HEK293 (cell line): Measurements from ENCODE around the gene PHLDB2.

Source experiments
- CTCF ChIA-PET: fragments of 350-600 bp; formaldehyde crosslinking; extraction: SDS; loops from one replicate; lab custom pipeline; 2021; ENCODE audit warnings: antibody characterized with exemption; lab: Yijun Ruan, JAX
- POLR2A ChIA-PET: fragments of 300-600 bp; formaldehyde crosslinking; extraction: SDS; loops from one replicate; lab custom pipeline; 2020; ENCODE audit warnings: antibody characterized with exemption, inconsistent platforms; lab: Yijun Ruan, JAX
- H3K27ac ChIP-seq: fragments of 200-500 bp; sonication (Bioruptor generic); 2 replicates; pipeline ENCODE4 v1.5.1; 2014; ENCODE audit warnings: low read depth, low read length, control low read depth, inconsistent platforms; ENCODE audit errors: extremely low read depth
- H3K36me3 ChIP-seq, 2 experiments: fragments of 200-500 bp in 1 of 2; sonication (Bioruptor generic) in 1 of 2; 1 replicate in 1 of 2; 2 replicates in 1 of 2; pipeline ENCODE4 v1.5.1; 2014 to 2017; ENCODE audit warnings: inconsistent platforms in 2 of 2, low read length in 2 of 2; ENCODE audit not compliant: control insufficient read depth in 2 of 2, insufficient read depth in 1 of 2
- H3K4me1 ChIP-seq: fragments of 200-500 bp; sonication (Bioruptor generic); 2 replicates; pipeline ENCODE4 v1.5.1; 2014; ENCODE audit warnings: mild to moderate bottlenecking, low read length, inconsistent platforms; ENCODE audit not compliant: control insufficient read depth, insufficient read depth
- H3K4me3 ChIP-seq: 2 replicates; pipeline ENCODE4 v1.5.1; 2011; ENCODE audit warnings: low read depth, mild to moderate bottlenecking, control low read depth, low read length, moderate library complexity
- H3K9me3 ChIP-seq: fragments of 200-500 bp; sonication (Bioruptor generic); 2 replicates; pipeline ENCODE4 v1.5.1; 2014; ENCODE audit warnings: low read depth, low read length, inconsistent platforms; ENCODE audit not compliant: control insufficient read depth, insufficient read depth
- ATF2 ChIP-seq: fragments of 450-650 bp; formaldehyde crosslinking; IDR thresholded peaks from 2 replicates; pipeline ENCODE4 v1.5.1; 2016; ENCODE audit warnings: missing biosample characterization, missing genetic modification characterization, low read depth
- EGR2 ChIP-seq: fragments of 450-650 bp; formaldehyde crosslinking; IDR thresholded peaks from 2 replicates; pipeline ENCODE4 v1.5.1; 2016; ENCODE audit warnings: low read depth, missing biosample characterization, missing genetic modification characterization
- KLF17 ChIP-seq: fragments of 450-650 bp; formaldehyde crosslinking; IDR thresholded peaks from 2 replicates; pipeline ENCODE4 v1.5.1; 2016; ENCODE audit warnings: missing biosample characterization, missing genetic modification characterization
- MZF1 ChIP-seq: fragments of 450-650 bp; formaldehyde crosslinking; IDR thresholded peaks from 2 replicates; pipeline ENCODE4 v1.5.1; 2017; ENCODE audit warnings: missing biosample characterization, missing genetic modification characterization, borderline replicate concordance
- YY2 ChIP-seq: fragments of 450-650 bp; formaldehyde crosslinking; IDR thresholded peaks from 2 replicates; pipeline ENCODE4 v1.5.1; 2016; ENCODE audit warnings: missing biosample characterization, missing genetic modification characterization
- ZBTB20 ChIP-seq: fragments of 450-650 bp; formaldehyde crosslinking; IDR thresholded peaks from 2 replicates; pipeline ENCODE4 v1.5.1; 2016; ENCODE audit warnings: missing biosample characterization, missing genetic modification characterization
- ZBTB44 ChIP-seq: fragments of 450-650 bp; IDR thresholded peaks from 2 replicates; pipeline ENCODE4 v1.5.1; 2018; ENCODE audit warnings: missing biosample characterization, mild to moderate bottlenecking, missing genetic modification characterization
- ZBTB7A ChIP-seq: fragments of 450-650 bp; formaldehyde crosslinking; IDR thresholded peaks from 2 replicates; pipeline ENCODE4 v1.5.1; 2016; ENCODE audit warnings: low read depth, missing biosample characterization, missing genetic modification characterization
- ZFHX2 ChIP-seq: fragments of 450-650 bp; formaldehyde crosslinking; conservative IDR thresholded peaks from 2 replicates; pipeline ENCODE4 v1.5.1; 2016; ENCODE audit warnings: missing biosample characterization, missing genetic modification characterization
- ZNF121 ChIP-seq: fragments of 450-650 bp; formaldehyde crosslinking; IDR thresholded peaks from 2 replicates; pipeline ENCODE4 v1.5.1; 2016; ENCODE audit warnings: missing biosample characterization, missing genetic modification characterization
- ZNF132 ChIP-seq: fragments of 450-650 bp; formaldehyde crosslinking; IDR thresholded peaks from 2 replicates; pipeline ENCODE4 v1.5.1; 2017; ENCODE audit warnings: missing biosample characterization, missing genetic modification characterization, borderline replicate concordance
- ZNF140 ChIP-seq: fragments of 450-650 bp; formaldehyde crosslinking; IDR thresholded peaks from 2 replicates; pipeline ENCODE4 v1.5.1; 2016; ENCODE audit warnings: missing biosample characterization, missing genetic modification characterization
- ZNF184 ChIP-seq: fragments of 450-650 bp; IDR thresholded peaks from 2 replicates; pipeline ENCODE4 v1.5.1; 2018; ENCODE audit warnings: missing biosample characterization, mild to moderate bottlenecking, missing genetic modification characterization
- ZNF354C ChIP-seq: fragments of 450-650 bp; formaldehyde crosslinking; IDR thresholded peaks from 2 replicates; pipeline ENCODE4 v1.5.1; 2016; ENCODE audit warnings: missing biosample characterization, missing genetic modification characterization, low read depth, borderline replicate concordance
- ZNF394 ChIP-seq: fragments of 450-650 bp; formaldehyde crosslinking; IDR thresholded peaks from 2 replicates; pipeline ENCODE4 v1.5.1; 2016; ENCODE audit warnings: missing biosample characterization, missing genetic modification characterization, mild to moderate bottlenecking, moderate library complexity, borderline replicate concordance
- ZNF423 ChIP-seq: fragments of 450-650 bp; formaldehyde crosslinking; IDR thresholded peaks from 2 replicates; pipeline ENCODE4 v1.5.1; 2016; ENCODE audit warnings: missing biosample characterization, missing genetic modification characterization
- ZNF529 ChIP-seq: fragments of 450-650 bp; formaldehyde crosslinking; IDR thresholded peaks from 2 replicates; pipeline ENCODE4 v1.5.1; 2017; ENCODE audit warnings: missing genetic modification characterization, missing biosample characterization; ENCODE audit not compliant: insufficient replicate concordance
- ZNF544 ChIP-seq: fragments of 450-650 bp; formaldehyde crosslinking; IDR thresholded peaks from 2 replicates; pipeline ENCODE4 v1.5.0; 2017; ENCODE audit warnings: missing biosample characterization, missing genetic modification characterization
- ZNF571 ChIP-seq: fragments of 450-650 bp; formaldehyde crosslinking; IDR thresholded peaks from 2 replicates; pipeline ENCODE4 v1.5.0; 2017; ENCODE audit warnings: missing biosample characterization, missing genetic modification characterization
- ZNF645 ChIP-seq: fragments of 450-650 bp; formaldehyde crosslinking; IDR thresholded peaks from 2 replicates; pipeline ENCODE4; 2016; ENCODE audit warnings: missing biosample characterization, missing genetic modification characterization
- ZNF76 ChIP-seq: fragments of 450-650 bp; formaldehyde crosslinking; IDR thresholded peaks from 2 replicates; pipeline ENCODE4; 2016; ENCODE audit warnings: low read depth, missing biosample characterization, missing genetic modification characterization, borderline replicate concordance
- ZNF777 ChIP-seq: fragments of 450-650 bp; formaldehyde crosslinking; IDR thresholded peaks from 2 replicates; pipeline ENCODE4 v1.5.1; 2017; ENCODE audit warnings: missing biosample characterization, missing genetic modification characterization, borderline replicate concordance
- ZNF785 ChIP-seq: fragments of 450-650 bp; formaldehyde crosslinking; IDR thresholded peaks from 2 replicates; pipeline ENCODE4 v1.5.1; 2016; ENCODE audit warnings: missing biosample characterization, missing genetic modification characterization
- TF ChIP-seq, protein P1 (sequence below): fragments of 450-650 bp; formaldehyde crosslinking; IDR thresholded peaks from 2 replicates; pipeline ENCODE4 v1.5.1; 2016; ENCODE audit warnings: missing biosample characterization, missing genetic modification characterization

The PHLDB2 gene

GRCh38 chr3:111980716-111981456, 121.8 kb downstream of the PHLDB2 start:
- Histone ChIP-seq H3K4me1 (no peaks in the 10 kb centered on the region), H3K4me3 (no peak overlapping the region), H3K9me3 (no peaks in the 10 kb centered on the region), H3K27ac (no peak overlapping the region), H3K36me3 (peaks cover 0 to 26% of the 10 kb centered on the region in 2 experiments; a peak in 2 of 3 replicates)
- TF ChIP-seq ZFHX2 (peak; percentile 59), ZNF423 (no peak), ZNF121 (peak; percentile 61; the same call in 1 of the 2 replicates), EGR2 (tag by site-specific recombination) (peak; percentile 49), YY2 (tag by site-specific recombination) (no peak)
- ChIA-PET POLR2A (interaction anchor here (0.7 kb wide), 1 partner anchor 35 kb away, joined by 3 read pairs; no protein-coding TSS in a partner anchor), CTCF (interaction anchor here (1.1 kb wide), 1 partner anchor 265 kb away, joined by 3 read pairs; no protein-coding TSS in a partner anchor)

GRCh38 chr3:111981457-111981763, 122.3 kb downstream of the PHLDB2 start:
- Histone ChIP-seq H3K9me3 (no peaks in the 10 kb centered on the region), H3K4me3 (no peak overlapping the region), H3K4me1 (no peaks in the 10 kb centered on the region), H3K36me3 (peaks cover 0 to 29% of the 10 kb centered on the region in 2 experiments), H3K27ac (no peak overlapping the region)
- ChIA-PET POLR2A (interaction anchor here (0.8 kb wide), 1 partner anchor 58 kb away, joined by 4 read pairs; no protein-coding TSS in a partner anchor), CTCF (interaction anchor here (0.5 to 1.1 kb wide), 5 partner anchors 13 to 683 kb away, joined by 3 to 4 read pairs (median 3); no protein-coding TSS in a partner anchor)
- TF ChIP-seq ZNF394 (tag by site-specific recombination) (no peak), ZNF777 (tag by site-specific recombination) (no peak), ATF2 (tag by site-specific recombination) (no peak), ZNF140 (tag by site-specific recombination) (no peak), ZNF529 (tag by site-specific recombination) (no peak), ZNF132 (no peak), ZBTB20 (no peak), MZF1 (no peak), ZBTB44 (tag by site-specific recombination) (no peak), ZNF184 (tag by site-specific recombination) (no peak), ZNF785 (tag by site-specific recombination) (no peak), ZNF544 (no peak), KLF17 (tag by site-specific recombination) (no peak), ZNF571 (tag by site-specific recombination) (no peak), ZNF76 (tag by site-specific recombination) (no peak), ZNF354C (tag by site-specific recombination) (no peak), ZBTB7A (tag by site-specific recombination) (no peak), ZNF645 (tag by site-specific recombination) (no peak)
- TF ChIP-seq, protein P1, sequence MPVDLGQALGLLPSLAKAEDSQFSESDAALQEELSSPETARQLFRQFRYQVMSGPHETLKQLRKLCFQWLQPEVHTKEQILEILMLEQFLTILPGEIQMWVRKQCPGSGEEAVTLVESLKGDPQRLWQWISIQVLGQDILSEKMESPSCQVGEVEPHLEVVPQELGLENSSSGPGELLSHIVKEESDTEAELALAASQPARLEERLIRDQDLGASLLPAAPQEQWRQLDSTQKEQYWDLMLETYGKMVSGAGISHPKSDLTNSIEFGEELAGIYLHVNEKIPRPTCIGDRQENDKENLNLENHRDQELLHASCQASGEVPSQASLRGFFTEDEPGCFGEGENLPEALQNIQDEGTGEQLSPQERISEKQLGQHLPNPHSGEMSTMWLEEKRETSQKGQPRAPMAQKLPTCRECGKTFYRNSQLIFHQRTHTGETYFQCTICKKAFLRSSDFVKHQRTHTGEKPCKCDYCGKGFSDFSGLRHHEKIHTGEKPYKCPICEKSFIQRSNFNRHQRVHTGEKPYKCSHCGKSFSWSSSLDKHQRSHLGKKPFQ (tag by site-specific recombination), result no peak
